Measurements from ENCODE around the gene TECPR2. TPM values are rescaled to one million over a fixed set of nuclear protein-coding genes. Genes with fewer than 3 reads are reported as not detected.

Gene TECPR2
- total and polyA plus RNA-seq, 2 of the 13 experiments (the other 11 are each of a cell fraction or from before 2014, with no cell fraction given) = 3.5 to 5.7 TPM

DNA sequence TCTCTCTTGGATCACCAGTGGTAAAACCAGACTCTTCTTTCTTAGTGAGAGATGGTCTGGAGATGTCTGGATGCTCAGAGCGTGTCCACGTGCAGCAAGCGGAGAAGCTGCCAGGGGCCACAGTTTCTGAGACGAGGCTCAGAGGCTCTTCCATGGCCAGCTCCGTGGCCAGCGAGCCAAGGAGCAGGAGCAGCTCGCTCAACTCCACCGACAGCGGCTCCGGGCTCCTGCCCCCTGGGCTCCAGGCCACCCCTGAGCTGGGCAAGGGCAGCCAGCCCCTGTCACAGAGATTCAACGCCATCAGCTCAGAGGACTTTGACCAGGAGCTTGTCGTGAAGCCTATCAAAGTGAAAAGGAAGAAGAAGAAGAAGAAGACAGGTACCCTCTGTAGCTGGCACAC lies 69.0 kb downstream of the TECPR2 start:
- Histone ChIP-seq H2AFZ (ENCODE audit: low read length) (no peak overlapping the region), H3K9ac (ENCODE audit: insufficient read depth, low read depth, low read length) (no peak overlapping the region), H3K4me2 (ENCODE audit: low read depth, low read length) (no peak overlapping the region), H3K9me3 (ENCODE audit: low read length) (no peaks in the 10 kb centered on the region), H3K4me1 (ENCODE audit: insufficient read depth, low read length) (peaks cover 4% of the 10 kb centered on the region; the same call in 1 of the 2 replicates), H3K36me3 (replicated peaks in 1 of 2; ENCODE audit: control insufficient read depth in 1 of 2, insufficient read depth in 2 of 2, low read length in 2 of 2) (peaks cover 2 to 7% of the 10 kb centered on the region in 2 experiments; a peak in 2 of 5 replicates), H3K27me3 (ENCODE audit: control insufficient read depth in 1 of 2, insufficient read depth in 2 of 2, low read length in 2 of 2) (no peaks in the 10 kb centered on the region), H3K79me2 (ENCODE audit: insufficient read depth, low read length) (no peaks in the 10 kb centered on the region), H3K27ac (ENCODE audit: extremely low read length, insufficient read depth, low read length) (no peak overlapping the region), H4K20me1 (ENCODE audit: insufficient read depth, low read length) (no peaks in the 10 kb centered on the region), H3K4me3 (replicated peaks in 1 of 3; ENCODE audit: insufficient read depth in 1 of 3, low read depth in 2 of 3, low read length in 3 of 3) (no peak overlapping the region)
- 95% methylated on average over 12 of the region's 12 CpGs for WGBS (ENCODE audit: low lambda C conversion rate)
- ATAC-seq (no peak), FAIRE-seq (no peak), DNase-seq (ENCODE audit: low spot score) (no peak)
- TF ChIP-seq SP5 (CRISPR knock-in tag; IDR thresholded peaks at IDR 0.05; ENCODE audit: borderline replicate concordance, low read depth) = no peak
- TF ChIP-seq ELF3 (CRISPR knock-in tag; IDR thresholded peaks at IDR 0.05) = no peak
- no peak for TF ChIP-seq ZNF572 (CRISPR knock-in tag; IDR thresholded peaks at IDR 0.05)
- TF ChIP-seq ZNF24 (IDR thresholded peaks at IDR 0.05) = no peak
- TF ChIP-seq, protein P1, sequence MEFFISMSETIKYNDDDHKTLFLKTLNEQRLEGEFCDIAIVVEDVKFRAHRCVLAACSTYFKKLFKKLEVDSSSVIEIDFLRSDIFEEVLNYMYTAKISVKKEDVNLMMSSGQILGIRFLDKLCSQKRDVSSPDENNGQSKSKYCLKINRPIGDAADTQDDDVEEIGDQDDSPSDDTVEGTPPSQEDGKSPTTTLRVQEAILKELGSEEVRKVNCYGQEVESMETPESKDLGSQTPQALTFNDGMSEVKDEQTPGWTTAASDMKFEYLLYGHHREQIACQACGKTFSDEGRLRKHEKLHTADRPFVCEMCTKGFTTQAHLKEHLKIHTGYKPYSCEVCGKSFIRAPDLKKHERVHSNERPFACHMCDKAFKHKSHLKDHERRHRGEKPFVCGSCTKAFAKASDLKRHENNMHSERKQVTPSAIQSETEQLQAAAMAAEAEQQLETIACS (CRISPR knock-in tag; IDR thresholded peaks at IDR 0.05) = no peak
- TF ChIP-seq ZFP41 (CRISPR knock-in tag; IDR thresholded peaks at IDR 0.05; ENCODE audit: borderline replicate concordance) = no peak
- TF ChIP-seq ZNF569 (CRISPR knock-in tag; IDR thresholded peaks at IDR 0.05; ENCODE audit: borderline replicate concordance) = no peak
- no peak for TF ChIP-seq ZNF558 (CRISPR knock-in tag; IDR thresholded peaks at IDR 0.05; ENCODE audit: borderline replicate concordance)
- no peak for TF ChIP-seq THYN1 (CRISPR knock-in tag; IDR thresholded peaks at IDR 0.05; ENCODE audit: borderline replicate concordance, low read depth)
- TF ChIP-seq SNRNP70 (IDR thresholded peaks at IDR 0.05; ENCODE audit: low read depth, low read length) = no peak
- CTCF ChIA-PET (ENCODE audit: low intra/inter-chr PET ratio, low total read pairs) = no interaction called here
- POLR2A ChIA-PET = no interaction called here
- BruUV-seq (replicated peaks) = no TSS peak
- intact Hi-C loops (cut with micrococcal nuclease; ENCODE audit: unreplicated experiment) = no loop called here
- in situ Hi-C loops (cut with HindIII; ENCODE audit: extremely low pct_ligation_motif_present, low pct_unique_long_range_greater_than_20kb) = no loop called here
